ENCODE data around the gene MAGOH. TPM values are rescaled to one million over a fixed set of nuclear protein-coding genes. Genes with fewer than 3 reads are reported as not detected.

Gene MAGOH
- total and polyA plus RNA-seq, 2 of the 13 experiments (the other 11 are each of a cell fraction or from before 2014, with no cell fraction given), result 24.1 to 87.0 TPM

- peak; percentile 62; the same call in 1 of the 2 replicates for TF ChIP-seq ZNF292 (CRISPR knock-in tag; IDR thresholded peaks at IDR 0.05; ENCODE audit: borderline replicate concordance, low read depth)
- peak; percentile 49 for TF ChIP-seq ELF3 (CRISPR knock-in tag; IDR thresholded peaks at IDR 0.05)
- no peak for TF ChIP-seq ZNF672 (CRISPR knock-in tag; IDR thresholded peaks at IDR 0.05)
- TF ChIP-seq ZNF430 (CRISPR knock-in tag; IDR thresholded peaks at IDR 0.05), result peak; percentile 93
- no peak for TF ChIP-seq HNRNPUL1 (IDR thresholded peaks at IDR 0.05; ENCODE audit: low read depth, low read length)
- no peak for TF ChIP-seq THAP7 (CRISPR knock-in tag; IDR thresholded peaks at IDR 0.05)
- peak; percentile 43 for TF ChIP-seq RAD21 (CRISPR knock-in tag; IDR thresholded peaks at IDR 0.05)
- peak; percentile 91; the same call in 1 of the 2 replicates for TF ChIP-seq CENPT (CRISPR knock-in tag; IDR thresholded peaks at IDR 0.05; ENCODE audit: low read depth)
- TF ChIP-seq ZNF17 (CRISPR knock-in tag; IDR thresholded peaks at IDR 0.05), result no peak
- TF ChIP-seq ETV5 (CRISPR knock-in tag; IDR thresholded peaks at IDR 0.05; ENCODE audit: borderline replicate concordance), result peak; percentile 86; the same call in 1 of the 2 replicates
- TF ChIP-seq ZNF329 (CRISPR knock-in tag; IDR thresholded peaks at IDR 0.05; ENCODE audit: low read depth), result no peak
- TF ChIP-seq KLF16 (CRISPR knock-in tag; IDR thresholded peaks at IDR 0.05), result peak in 1 of 2 experiments; percentile 71; a peak in 1 of 4 replicates
- peak; percentile 92 for TF ChIP-seq THAP9 (CRISPR knock-in tag; IDR thresholded peaks at IDR 0.05; ENCODE audit: borderline replicate concordance)
- TF ChIP-seq TCF12 (IDR thresholded peaks at IDR 0.05), result no peak
- peak; percentile 66; the same call in 1 of the 2 replicates for TF ChIP-seq TCF12 (CRISPR knock-in tag; IDR thresholded peaks at IDR 0.05)
- TF ChIP-seq ARID2 (CRISPR knock-in tag; IDR thresholded peaks at IDR 0.05; ENCODE audit: borderline replicate concordance), result no peak
- 0 out of 2 replicates have a peak, but pooled peaks have one; percentile 35 for TF ChIP-seq ZNF724P (CRISPR knock-in tag; IDR thresholded peaks at IDR 0.05; ENCODE audit: borderline replicate concordance)
- peak; percentile 90 for TF ChIP-seq ZNF574 (CRISPR knock-in tag; IDR thresholded peaks at IDR 0.05)
- TF ChIP-seq STAG1 (CRISPR knock-in tag; IDR thresholded peaks at IDR 0.05), result peak; percentile 10; the same call in 1 of the 2 replicates
- peak; percentile 94 for TF ChIP-seq ZNF556 (CRISPR knock-in tag; IDR thresholded peaks at IDR 0.05; ENCODE audit: borderline replicate concordance)
- TF ChIP-seq ZGPAT (CRISPR knock-in tag; IDR thresholded peaks at IDR 0.05), result peak; percentile 97
- TF ChIP-seq HES4 (CRISPR knock-in tag; IDR thresholded peaks at IDR 0.05; ENCODE audit: borderline replicate concordance), result peak; percentile 83; the same call in 1 of the 2 replicates
Observed at GRCh38 chr1:53220171-53220961, 18.0 kb downstream of the MAGOH start, which contains the start of gene CZIB (continued).

All from HepG2 (cell line).